ENCODE results near the gene ZC3H12A.

- TF ChIP-seq CTCF (IDR thresholded peaks at IDR 0.05) = no peak
- TF ChIP-seq POLR2A (IDR thresholded peaks at IDR 0.05) = no peak
These were observed 34.8 kb downstream of the ZC3H12A start for GRCh38 chr1:37509181-37509580.
